Measurements from ENCODE around the gene SDK2.

DNA sequence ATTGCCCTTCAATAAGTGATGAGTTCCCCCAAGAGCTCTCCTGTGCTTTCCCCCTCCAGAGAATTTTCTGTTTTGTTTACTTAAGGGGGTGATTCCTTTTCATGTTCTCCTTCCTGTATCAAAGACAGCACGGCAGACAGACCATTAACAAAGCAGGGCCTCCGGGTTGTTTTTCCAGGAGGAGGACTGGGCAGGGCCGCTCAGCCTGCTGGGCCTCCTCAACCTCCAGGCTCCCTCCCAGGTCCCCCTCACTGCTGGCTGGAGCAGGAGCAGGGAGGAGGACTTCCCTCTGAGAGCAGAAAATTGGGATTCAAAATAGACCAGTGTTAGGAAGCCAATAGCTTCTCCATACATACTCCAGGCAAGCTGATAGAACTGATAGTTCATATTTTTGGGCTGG lies 20.4 kb downstream of the SDK2 start:
- TF ChIP-seq, protein P1, sequence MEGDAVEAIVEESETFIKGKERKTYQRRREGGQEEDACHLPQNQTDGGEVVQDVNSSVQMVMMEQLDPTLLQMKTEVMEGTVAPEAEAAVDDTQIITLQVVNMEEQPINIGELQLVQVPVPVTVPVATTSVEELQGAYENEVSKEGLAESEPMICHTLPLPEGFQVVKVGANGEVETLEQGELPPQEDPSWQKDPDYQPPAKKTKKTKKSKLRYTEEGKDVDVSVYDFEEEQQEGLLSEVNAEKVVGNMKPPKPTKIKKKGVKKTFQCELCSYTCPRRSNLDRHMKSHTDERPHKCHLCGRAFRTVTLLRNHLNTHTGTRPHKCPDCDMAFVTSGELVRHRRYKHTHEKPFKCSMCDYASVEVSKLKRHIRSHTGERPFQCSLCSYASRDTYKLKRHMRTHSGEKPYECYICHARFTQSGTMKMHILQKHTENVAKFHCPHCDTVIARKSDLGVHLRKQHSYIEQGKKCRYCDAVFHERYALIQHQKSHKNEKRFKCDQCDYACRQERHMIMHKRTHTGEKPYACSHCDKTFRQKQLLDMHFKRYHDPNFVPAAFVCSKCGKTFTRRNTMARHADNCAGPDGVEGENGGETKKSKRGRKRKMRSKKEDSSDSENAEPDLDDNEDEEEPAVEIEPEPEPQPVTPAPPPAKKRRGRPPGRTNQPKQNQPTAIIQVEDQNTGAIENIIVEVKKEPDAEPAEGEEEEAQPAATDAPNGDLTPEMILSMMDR (IDR thresholded peaks at IDR 0.05; ENCODE audit: insufficient read depth, low read length), result no peak
- TF ChIP-seq GABPA (IDR thresholded peaks at IDR 0.05; ENCODE audit: low read depth), result no peak
